ENCODE results near the gene PARD3. TPM values are rescaled to one million over a fixed set of nuclear protein-coding genes. Genes with fewer than 3 reads are reported as not detected.

PARD3 gene
- total RNA-seq, 1 donor from 2014 or later = 35.4 TPM

DNA sequence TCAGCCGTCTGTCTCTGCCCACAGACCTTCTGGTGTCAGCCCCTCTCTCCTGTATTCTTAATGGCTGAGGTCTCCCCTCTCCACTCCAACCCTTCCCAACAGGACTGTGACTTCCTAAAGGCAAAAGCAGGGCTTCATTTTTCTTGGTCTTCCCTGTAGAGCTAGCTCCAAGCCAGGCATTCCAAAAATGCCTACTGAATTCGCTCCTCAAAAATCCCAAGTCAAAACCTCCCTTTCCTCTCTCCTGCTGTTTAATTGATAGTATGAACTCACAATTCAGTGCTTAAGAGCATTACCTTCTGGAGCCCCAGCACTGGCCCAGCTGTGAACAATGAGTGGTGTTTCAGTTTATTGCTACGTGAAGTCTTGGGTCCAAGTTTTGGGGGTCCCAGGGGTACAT lies 628.4 kb downstream of the PARD3 start:
- no peaks in the 10 kb centered on the region for H3K36me3 ChIP-seq (ENCODE audit: insufficient read depth, low read length)
- no peaks in the 10 kb centered on the region for H4K20me1 ChIP-seq (ENCODE audit: insufficient read depth, low read length)
- no peak overlapping the region for H3K9ac ChIP-seq (ENCODE audit: low read length)
- Mint-ChIP-seq H3K36me3 (ENCODE audit: low read depth, unreplicated experiment) (no peaks in the 10 kb centered on the region), H3K27me3 (ENCODE audit: low read depth, unreplicated experiment) (no peaks in the 10 kb centered on the region), H3K27ac (ENCODE audit: unreplicated experiment) (no peak overlapping the region), H3K4me1 (ENCODE audit: low read depth, unreplicated experiment) (peaks cover 32% of the 10 kb centered on the region), H3K9me3 (ENCODE audit: unreplicated experiment) (no peaks in the 10 kb centered on the region), H3K4me3 (ENCODE audit: unreplicated experiment) (no peak overlapping the region)
- H3K4me2 ChIP-seq (ENCODE audit: low read length) = peak overlapping the region; percentile 35
- H3K27me3 ChIP-seq (ENCODE audit: insufficient read depth, low read length) = no peaks in the 10 kb centered on the region
- peaks cover 25% of the 10 kb centered on the region for H3K4me1 ChIP-seq (ENCODE audit: insufficient read depth, low read length)
- H3K9me3 ChIP-seq (ENCODE audit: insufficient read depth, low read depth, low read length) = no peaks in the 10 kb centered on the region
- H2AFZ ChIP-seq (ENCODE audit: low read depth, low read length) = no peak overlapping the region
- no peak overlapping the region for H3K27ac ChIP-seq (ENCODE audit: low read depth, low read length)
- FAIRE-seq = no peak
- peak; percentile 8 for DNase-seq (ENCODE audit: low read depth)
- TF ChIP-seq, protein P1, sequence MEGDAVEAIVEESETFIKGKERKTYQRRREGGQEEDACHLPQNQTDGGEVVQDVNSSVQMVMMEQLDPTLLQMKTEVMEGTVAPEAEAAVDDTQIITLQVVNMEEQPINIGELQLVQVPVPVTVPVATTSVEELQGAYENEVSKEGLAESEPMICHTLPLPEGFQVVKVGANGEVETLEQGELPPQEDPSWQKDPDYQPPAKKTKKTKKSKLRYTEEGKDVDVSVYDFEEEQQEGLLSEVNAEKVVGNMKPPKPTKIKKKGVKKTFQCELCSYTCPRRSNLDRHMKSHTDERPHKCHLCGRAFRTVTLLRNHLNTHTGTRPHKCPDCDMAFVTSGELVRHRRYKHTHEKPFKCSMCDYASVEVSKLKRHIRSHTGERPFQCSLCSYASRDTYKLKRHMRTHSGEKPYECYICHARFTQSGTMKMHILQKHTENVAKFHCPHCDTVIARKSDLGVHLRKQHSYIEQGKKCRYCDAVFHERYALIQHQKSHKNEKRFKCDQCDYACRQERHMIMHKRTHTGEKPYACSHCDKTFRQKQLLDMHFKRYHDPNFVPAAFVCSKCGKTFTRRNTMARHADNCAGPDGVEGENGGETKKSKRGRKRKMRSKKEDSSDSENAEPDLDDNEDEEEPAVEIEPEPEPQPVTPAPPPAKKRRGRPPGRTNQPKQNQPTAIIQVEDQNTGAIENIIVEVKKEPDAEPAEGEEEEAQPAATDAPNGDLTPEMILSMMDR (IDR thresholded peaks at IDR 0.05; ENCODE audit: insufficient read depth, low read depth, low read length) = no peak
- no peak for TF ChIP-seq EZH2 (IDR thresholded peaks at IDR 0.05; ENCODE audit: insufficient read depth, low read length)
- H3K4me3 ChIP-seq (ENCODE audit: insufficient read depth, low read depth, low read length) = no peak overlapping the region
- no peaks in the 10 kb centered on the region for H3K79me2 ChIP-seq (ENCODE audit: insufficient read depth, low read length)

DNA sequence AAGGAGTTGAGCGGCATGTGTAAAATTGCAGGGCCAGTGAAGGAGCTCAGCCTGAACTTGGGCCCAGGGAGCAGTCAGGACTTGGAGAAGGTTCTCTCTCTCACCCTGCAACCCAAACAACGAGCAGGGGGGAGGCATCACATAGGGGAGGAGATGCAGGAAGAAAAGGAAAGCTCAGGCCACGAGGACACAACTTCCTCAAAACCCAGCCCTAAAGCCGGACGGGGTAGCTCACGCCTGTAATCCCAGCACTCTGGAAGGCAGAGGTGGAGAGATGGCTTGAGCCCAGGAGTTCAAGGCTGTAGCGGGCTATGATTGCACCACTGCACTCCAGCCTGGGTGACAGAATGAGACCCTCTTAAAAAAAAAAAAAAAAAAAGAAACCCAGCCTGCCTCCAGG lies 629.1 kb downstream of the PARD3 start:
- Mint-ChIP-seq H3K9me3 (ENCODE audit: unreplicated experiment) (no peaks in the 10 kb centered on the region), H3K4me3 (ENCODE audit: unreplicated experiment) (no peak overlapping the region), H3K27me3 (ENCODE audit: low read depth, unreplicated experiment) (no peaks in the 10 kb centered on the region), H3K4me1 (ENCODE audit: low read depth, unreplicated experiment) (peaks cover 29% of the 10 kb centered on the region), H3K36me3 (ENCODE audit: low read depth, unreplicated experiment) (no peaks in the 10 kb centered on the region), H3K27ac (ENCODE audit: unreplicated experiment) (no peak overlapping the region)
- TF ChIP-seq, protein P1 (IDR thresholded peaks at IDR 0.05; ENCODE audit: insufficient read depth, low read depth, low read length) = no peak
- no peak for TF ChIP-seq EZH2 (IDR thresholded peaks at IDR 0.05; ENCODE audit: insufficient read depth, low read length)
- no peak overlapping the region for H3K9ac ChIP-seq (ENCODE audit: low read length)
- no peaks in the 10 kb centered on the region for H4K20me1 ChIP-seq (ENCODE audit: insufficient read depth, low read length)
- no peak overlapping the region for H3K27ac ChIP-seq (ENCODE audit: low read depth, low read length)
- peaks cover 25% of the 10 kb centered on the region for H3K4me1 ChIP-seq (ENCODE audit: insufficient read depth, low read length)
- H3K79me2 ChIP-seq (ENCODE audit: insufficient read depth, low read length) = no peaks in the 10 kb centered on the region
- no peak overlapping the region for H3K4me3 ChIP-seq (ENCODE audit: insufficient read depth, low read depth, low read length)
- no peak overlapping the region for H3K4me2 ChIP-seq (ENCODE audit: low read length)
- no peaks in the 10 kb centered on the region for H3K27me3 ChIP-seq (ENCODE audit: insufficient read depth, low read length)
- DNase-seq (ENCODE audit: low read depth) = no peak
- H3K36me3 ChIP-seq (ENCODE audit: insufficient read depth, low read length) = no peaks in the 10 kb centered on the region
- H2AFZ ChIP-seq (ENCODE audit: low read depth, low read length) = no peak overlapping the region
- no peaks in the 10 kb centered on the region for H3K9me3 ChIP-seq (ENCODE audit: insufficient read depth, low read depth, low read length)
- FAIRE-seq = no peak

DNA sequence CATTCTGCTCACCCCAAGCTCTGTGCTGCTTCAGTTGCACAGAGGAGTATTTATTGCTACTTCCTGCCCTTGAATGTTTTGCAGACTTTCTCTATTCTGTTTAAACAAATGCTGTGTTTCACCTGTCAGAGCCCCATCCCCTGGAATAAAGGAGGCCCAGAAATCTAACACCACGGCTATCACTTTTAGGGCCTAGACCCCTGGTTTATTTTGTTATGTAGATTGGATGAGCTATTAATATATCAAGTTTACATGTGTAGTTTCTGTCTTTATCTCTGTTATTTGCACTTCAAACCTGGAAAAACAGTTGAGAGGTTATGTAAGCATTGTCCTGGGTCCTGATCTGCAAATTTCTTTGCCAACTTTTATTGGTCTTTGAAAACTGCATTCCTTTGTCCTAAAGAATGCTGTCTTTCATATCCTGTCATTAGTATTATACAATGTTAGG lies 630.1 kb downstream of the PARD3 start:
- DNase-seq (ENCODE audit: low read depth) (no peak), FAIRE-seq (no peak)
- Mint-ChIP-seq H3K27ac (ENCODE audit: unreplicated experiment) (no peak overlapping the region), H3K36me3 (ENCODE audit: low read depth, unreplicated experiment) (no peaks in the 10 kb centered on the region), H3K4me1 (ENCODE audit: low read depth, unreplicated experiment) (peaks cover 22% of the 10 kb centered on the region), H3K4me3 (ENCODE audit: unreplicated experiment) (no peak overlapping the region), H3K27me3 (ENCODE audit: low read depth, unreplicated experiment) (no peaks in the 10 kb centered on the region), H3K9me3 (ENCODE audit: unreplicated experiment) (no peaks in the 10 kb centered on the region)
- Histone ChIP-seq H3K4me1 (ENCODE audit: insufficient read depth, low read length) (peaks cover 25% of the 10 kb centered on the region), H3K4me2 (ENCODE audit: low read length) (peak overlapping the region; percentile 12), H3K27me3 (ENCODE audit: insufficient read depth, low read length) (no peaks in the 10 kb centered on the region), H4K20me1 (ENCODE audit: insufficient read depth, low read length) (no peaks in the 10 kb centered on the region), H2AFZ (ENCODE audit: low read depth, low read length) (no peak overlapping the region), H3K27ac (ENCODE audit: low read depth, low read length) (no peak overlapping the region), H3K79me2 (ENCODE audit: insufficient read depth, low read length) (no peaks in the 10 kb centered on the region), H3K9me3 (ENCODE audit: insufficient read depth, low read depth, low read length) (no peaks in the 10 kb centered on the region), H3K9ac (ENCODE audit: low read length) (no peak overlapping the region), H3K36me3 (ENCODE audit: insufficient read depth, low read length) (no peaks in the 10 kb centered on the region), H3K4me3 (ENCODE audit: insufficient read depth, low read depth, low read length) (no peak overlapping the region)
- no peak for TF ChIP-seq EZH2 (IDR thresholded peaks at IDR 0.05; ENCODE audit: insufficient read depth, low read length)
- TF ChIP-seq, protein P1 (IDR thresholded peaks at IDR 0.05; ENCODE audit: insufficient read depth, low read depth, low read length) = no peak

Measured in astrocyte (in vitro differentiated cells and primary cell).